Measurements from ENCODE around the gene ARHGAP22. TPM values are rescaled to one million over a fixed set of nuclear protein-coding genes. Genes with fewer than 3 reads are reported as not detected.
A peak's percentile ranks its signal among the peaks of the same experiment; 100 is the strongest.

ARHGAP22 gene
- total RNA-seq, 1 donor from 2014 or later: 64.5 TPM

DNA sequence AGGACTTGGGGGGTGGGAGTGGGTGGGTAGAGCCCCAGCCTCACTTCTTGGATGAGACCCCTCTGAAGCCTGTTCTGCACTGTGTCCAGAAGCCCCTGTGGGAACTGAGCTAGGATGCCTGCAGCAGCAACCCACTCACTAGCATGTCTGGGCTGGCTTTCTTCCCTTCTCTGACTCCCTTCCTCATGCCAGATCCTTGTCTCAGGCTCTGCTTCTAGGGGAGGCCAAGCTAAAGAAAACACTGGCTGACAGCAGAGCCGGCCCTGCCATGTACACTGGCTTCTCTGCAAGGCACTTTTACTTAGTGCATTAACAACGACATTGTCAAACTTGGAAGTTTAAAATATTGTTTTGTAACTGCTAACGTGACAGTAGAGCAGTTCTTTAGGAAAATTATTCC is 50.2 kb downstream of the ARHGAP22 start:
- DNase-seq (ENCODE audit: extremely low read depth, low read depth, low spot score): no peak

DNA sequence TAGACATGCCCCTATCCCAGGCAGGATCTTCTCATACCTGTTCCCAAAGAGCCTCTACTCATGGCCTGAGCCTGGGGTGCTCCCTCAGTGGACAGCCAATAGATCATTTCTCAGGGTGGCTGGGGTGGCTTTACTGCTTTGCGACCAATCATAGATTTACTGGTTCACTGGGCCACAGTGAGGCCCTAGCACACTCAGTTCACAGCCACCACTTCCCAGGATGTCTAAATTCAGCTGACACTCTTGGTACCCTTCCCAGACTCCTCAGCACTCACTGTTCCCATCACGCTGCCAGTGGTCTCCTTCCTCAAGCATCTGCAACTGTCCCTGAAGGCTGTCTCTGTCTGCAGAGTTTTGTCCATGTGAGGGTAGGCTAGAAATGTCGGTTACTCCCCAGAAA is 50.6 kb downstream of the ARHGAP22 start:
- no peak for DNase-seq (ENCODE audit: extremely low read depth, low read depth, low spot score)

DNA sequence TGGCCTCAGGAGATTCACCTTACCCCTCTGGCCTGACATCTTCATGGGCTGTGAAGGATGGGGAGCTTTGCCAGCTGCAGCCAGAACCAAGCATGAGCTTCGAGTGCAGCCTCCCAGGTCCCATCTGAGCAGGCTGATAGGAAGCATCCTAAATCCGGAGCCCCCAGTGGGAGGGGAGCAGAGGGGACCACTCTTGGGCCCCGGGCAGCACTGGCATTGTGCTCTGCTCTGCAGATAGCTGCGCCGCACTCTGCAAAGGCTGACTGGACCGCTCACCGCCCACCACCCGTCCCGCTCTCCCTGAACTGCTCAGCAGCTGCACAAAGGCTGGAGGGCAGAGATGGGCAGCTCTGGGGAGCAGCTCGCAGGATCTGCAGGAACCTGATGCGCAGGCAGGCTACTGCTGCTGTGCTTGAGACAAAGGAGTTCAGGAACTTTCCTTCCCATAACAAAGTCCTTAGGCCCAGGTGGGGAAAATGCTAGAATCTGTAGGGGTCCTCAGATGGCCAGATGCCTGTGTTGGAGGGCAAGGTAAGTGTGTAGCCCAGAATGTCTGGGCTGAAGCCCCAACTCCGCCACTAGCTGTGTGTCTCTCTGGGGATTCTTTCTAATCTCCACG is 51.8 kb downstream of the ARHGAP22 start:
- DNase-seq (ENCODE audit: extremely low read depth, low read depth, low spot score): no peak

DNA sequence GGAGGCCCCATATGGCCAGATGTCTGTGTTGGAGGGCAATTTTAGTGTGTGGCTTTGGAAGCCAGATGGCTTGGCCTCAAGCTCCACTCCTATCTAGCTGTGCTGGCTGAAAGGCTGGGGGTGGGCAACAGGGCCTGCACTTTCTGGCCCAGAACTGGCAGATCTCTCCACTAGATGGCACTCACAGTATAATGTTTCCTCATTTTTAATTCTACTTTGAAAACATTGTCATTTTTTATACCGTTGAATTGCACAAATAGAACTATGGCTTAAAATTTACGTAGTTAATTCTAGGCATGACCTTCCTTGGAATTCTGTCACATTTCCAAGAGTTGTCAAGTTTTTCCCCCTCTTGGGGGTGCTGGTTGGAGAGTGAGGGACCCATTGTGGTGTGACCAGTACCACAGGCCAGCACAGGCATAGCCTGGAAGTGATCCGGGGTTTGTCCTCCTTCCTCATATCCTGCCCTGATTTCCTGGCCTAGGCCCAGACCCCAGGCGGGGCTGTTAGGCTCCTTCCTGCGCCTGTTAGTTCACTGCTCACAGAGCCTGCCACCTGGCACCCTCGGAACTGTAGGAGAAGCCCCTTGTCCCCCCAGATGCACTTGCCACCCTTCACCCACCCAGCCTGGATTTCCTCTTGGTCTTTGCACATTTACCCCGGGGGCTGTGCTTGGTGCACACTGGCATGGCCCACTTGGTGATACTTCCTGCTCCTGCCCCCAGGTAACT is 52.8 kb downstream of the ARHGAP22 start:
- peak; percentile 36 for DNase-seq (ENCODE audit: extremely low read depth, low read depth, low spot score)

DNA sequence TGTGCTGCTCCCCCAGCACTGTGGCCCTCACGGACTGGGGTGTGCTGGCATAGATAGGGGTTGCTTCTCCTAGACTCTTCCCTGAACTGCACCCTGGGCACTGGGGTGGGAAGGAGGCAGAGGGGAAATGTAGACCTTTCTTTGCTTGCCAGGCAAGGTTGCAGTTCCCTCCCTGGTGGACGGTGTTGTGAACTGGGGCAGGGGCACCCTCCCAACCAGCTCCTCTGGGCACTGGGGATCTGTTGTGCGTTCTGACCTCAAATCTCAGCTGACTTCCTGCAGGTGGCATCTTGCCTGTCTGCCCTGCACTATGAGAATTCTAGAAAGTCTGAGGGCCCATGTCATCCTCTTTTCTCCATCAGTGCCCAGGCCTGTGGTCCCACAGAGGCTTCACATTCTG is 53.9 kb downstream of the ARHGAP22 start:
- DNase-seq (ENCODE audit: extremely low read depth, low read depth, low spot score): no peak

DNA sequence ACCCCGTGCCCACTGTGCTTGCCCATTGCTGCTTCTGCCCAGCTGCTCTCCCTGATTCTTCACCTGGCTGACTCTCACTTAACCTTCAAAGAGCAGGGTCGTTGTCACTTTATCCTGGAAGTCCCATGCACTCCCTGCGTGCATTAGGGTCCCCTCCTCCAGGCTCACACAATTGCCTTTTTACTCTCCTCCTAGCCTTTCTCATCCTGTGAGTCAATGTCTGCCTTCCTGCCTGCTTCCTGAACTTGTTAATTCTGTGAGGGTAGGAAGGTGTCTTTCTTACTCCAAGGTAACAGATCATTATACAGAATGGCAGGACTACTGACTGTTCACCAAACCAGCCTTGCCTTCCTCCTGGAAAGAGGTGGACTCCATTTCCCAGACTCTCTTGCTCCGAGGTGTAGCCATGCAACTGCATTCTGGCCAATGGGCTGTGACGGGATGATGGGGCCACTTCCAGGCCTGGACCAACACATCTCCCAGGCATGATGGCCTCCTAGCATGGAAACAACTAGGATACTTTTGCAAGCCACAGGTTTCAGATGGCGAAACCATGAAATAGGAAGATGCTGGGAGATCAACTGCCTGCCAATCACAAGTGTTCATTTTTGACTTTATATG is 54.7 kb downstream of the ARHGAP22 start:
- DNase-seq (ENCODE audit: extremely low read depth, low read depth, low spot score): peak; percentile 1

DNA sequence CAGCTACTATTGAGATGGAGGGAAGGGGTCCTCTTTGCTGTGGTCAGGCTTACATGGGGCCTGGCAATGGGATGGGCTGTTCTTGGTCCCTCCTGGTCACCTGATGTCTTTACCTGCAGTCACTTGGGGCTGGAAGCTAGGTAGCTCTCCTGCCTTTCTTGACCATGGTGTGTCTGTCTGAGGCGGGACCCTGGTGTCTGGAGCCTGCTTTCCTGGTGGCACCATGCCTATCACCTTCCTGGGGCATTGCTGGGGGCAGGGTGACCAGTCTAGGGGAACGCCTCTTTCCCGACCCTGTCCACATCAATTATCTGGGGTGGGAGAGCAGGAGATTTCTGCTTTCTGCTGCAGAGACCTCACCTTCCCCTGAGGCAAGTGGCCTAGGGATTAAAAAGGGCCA is 55.6 kb downstream of the ARHGAP22 start:
- DNase-seq (ENCODE audit: extremely low read depth, low read depth, low spot score): no peak

DNA sequence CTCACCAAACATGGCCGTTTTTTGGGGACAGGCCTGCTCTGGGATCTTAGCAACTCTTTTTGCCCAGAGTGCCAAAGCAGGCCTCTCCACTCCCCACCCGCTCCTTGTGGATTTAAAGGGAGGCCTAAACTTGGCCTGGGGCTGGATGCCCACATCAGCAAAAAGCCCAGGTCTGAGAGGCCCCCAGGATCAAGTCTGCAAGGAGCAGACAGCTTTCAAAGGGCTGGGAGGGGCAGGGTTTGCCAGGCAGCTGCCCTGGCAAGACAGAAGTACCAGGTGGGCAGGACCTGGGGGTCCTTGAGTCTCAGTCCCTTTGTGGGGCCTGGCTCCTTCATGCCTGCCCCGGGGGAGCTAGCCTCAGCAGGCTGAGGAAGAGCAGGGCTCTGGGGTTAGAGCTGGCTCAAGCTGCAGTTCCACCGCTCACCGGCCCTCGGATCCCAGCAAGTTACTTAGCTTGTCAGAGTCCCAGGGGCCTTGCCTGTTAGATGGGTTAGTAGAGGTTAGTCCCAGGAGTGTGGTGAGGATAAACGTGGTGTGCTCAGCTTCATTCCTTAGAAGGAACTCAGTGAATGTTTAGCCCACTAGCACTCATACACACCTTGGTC is 56.2 kb downstream of the ARHGAP22 start:
- DNase-seq (ENCODE audit: extremely low read depth, low read depth, low spot score): no peak

DNA sequence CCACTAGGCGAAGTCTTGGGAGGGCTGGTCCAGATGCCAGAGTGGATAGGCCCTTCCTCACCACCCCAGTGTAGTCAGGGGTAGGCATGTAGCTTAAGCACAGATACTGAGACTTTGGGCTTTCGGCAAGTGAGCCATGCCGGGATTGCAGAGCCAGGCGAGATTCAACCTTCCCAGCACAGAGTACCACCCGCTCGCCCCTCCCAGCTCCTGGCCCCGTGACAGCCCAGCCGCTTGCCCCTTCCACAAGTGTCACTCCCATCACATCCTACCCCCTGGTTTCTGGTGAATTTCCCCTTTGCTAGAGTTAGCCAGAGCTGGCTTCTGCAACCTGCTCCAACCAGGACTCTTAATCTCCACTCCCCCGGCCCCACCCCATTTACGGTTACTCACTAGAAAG is 56.9 kb downstream of the ARHGAP22 start:
- no peak for DNase-seq (ENCODE audit: extremely low read depth, low read depth, low spot score)

DNA sequence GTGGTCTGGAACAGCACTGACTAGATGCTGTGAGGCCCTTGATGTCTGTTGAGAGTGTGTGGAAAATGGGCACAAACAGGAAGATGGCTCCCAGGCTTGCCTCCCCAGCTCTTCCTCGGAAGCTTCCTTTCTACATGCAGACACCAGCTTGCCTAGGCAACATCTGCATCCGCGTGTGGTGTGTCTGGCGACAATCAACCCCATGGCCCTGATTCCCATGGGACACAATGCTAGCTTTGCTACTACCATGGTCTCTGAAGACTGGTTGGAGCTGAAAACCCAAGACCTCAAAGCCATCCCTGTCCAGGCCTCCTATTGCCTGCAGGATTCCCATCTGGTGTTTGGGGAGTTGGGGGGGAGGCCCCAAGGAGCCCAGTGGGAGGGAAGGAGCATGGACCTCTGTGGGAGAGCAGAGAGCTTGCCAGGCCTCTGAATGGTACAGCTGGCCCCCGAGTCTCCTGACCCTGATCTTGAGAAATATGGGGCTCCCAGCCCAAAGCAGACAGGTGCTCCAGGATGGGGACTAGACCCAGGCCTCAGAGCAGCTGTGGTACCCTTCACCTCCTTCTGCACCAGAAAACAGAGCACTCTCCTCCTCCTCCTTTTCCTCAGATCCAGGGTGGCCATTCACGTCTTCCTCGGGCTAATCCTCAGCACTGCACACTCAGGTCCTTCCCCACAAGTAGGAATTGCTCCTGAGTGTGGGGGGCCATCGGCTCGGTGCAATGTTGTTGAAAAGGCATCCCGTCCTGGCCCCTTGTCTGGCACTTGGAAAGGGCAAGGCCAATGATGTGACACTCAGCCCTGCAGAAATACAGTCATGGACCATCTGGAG is 57.6 kb downstream of the ARHGAP22 start:
- DNase-seq (ENCODE audit: extremely low read depth, low read depth, low spot score): no peak

DNA sequence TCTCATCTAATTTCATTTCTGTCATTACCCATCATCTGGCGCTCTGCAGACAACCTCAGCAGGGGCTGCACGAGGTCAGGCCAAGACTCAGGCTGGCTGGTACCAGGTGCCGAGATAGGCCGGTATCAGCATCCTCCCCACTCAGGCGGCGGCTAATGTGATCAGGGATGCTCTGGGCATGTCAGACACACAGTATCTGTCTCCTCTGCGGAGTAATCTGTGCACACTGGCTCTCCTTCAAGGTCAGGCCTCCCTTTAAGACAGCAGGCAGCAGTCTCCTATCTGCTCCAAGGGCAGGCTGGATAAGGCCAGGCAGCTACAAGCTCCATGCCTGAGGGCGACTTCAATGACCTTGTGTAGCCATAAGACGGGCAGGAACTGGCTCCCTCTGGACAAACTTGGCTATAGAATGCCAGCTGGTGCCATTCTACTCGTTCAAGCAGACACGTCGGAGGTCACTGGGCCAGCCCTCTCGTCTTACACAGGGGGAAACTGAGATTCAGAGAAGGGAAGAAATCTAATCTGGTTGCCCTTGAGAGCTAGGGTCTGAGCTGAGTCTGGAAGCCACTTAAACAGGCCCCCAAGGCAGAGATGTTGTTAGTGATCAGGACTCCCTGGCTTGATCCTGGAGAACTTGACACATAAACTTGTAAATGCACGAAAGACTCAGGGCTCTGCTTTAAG is 59.3 kb downstream of the ARHGAP22 start:
- no peak for DNase-seq (ENCODE audit: extremely low read depth, low read depth, low spot score)

DNA sequence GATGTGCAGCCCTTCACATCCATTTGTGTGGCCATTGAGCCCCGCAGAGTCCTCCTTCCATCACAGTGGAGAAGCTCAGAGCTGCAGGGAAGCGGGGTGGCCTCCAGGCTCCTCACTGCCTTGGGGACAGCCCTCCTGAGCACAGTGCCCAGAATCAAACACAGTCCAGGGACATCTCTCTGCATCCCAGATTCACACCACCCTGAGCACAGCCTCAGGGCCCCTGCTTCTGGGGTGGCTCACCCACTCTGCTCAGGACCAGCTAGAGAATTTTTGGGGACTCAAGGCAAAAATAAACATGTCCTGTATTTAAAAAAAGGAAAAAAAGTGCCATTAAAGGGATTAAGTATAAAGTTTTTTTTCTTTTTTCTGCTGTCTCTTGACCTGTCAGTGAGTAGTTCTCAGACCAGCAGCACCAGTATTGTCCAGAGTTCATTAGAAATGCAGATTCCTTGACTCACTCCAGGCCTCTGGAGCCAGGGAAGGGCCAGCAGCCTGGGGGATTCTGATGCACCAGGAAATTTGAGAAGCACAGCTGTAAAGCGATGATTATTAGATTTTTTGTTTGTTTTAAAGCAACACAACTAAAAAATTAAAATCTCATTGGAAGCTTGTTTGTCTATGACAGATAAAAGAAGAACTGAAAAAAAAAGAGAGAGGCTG is 61.6 kb downstream of the ARHGAP22 start:
- no peak for DNase-seq (ENCODE audit: extremely low read depth, low read depth, low spot score)

DNA sequence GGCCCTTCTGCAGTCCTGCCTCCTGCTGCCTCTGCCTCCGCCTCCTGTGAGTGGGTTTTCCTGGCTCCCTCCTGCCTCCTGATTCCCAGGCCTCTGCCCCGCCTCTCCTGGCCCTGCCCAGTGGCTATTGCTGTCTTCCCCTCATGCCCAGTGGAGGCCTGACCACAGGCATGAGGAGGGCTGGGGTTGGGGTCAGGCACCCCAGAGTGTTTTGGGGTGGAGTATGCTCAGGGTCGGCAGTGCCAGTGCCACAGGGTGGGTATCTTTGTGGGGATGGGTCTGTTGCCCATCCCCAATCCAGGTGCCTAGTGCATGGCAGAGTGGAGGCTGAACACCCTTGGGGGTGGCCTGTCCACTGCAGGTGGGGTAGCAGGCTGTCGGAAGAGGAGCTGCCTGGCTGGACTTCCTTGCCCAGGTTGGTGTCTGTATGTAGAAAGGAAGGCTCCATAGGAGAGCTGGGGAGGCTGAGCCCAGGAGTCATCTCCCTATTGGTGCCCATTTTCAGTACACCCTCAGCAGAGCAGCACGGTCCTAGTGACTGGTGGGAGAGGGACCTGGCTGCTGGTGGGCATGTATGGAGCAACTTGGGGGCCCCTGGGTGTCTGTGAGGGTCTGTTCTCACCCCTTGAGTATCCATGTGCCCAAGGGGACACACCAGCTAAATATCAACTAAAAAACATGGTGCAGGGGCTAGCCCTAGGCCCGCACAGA is 62.2 kb downstream of the ARHGAP22 start:
- DNase-seq (ENCODE audit: extremely low read depth, low read depth, low spot score): no peak

DNA sequence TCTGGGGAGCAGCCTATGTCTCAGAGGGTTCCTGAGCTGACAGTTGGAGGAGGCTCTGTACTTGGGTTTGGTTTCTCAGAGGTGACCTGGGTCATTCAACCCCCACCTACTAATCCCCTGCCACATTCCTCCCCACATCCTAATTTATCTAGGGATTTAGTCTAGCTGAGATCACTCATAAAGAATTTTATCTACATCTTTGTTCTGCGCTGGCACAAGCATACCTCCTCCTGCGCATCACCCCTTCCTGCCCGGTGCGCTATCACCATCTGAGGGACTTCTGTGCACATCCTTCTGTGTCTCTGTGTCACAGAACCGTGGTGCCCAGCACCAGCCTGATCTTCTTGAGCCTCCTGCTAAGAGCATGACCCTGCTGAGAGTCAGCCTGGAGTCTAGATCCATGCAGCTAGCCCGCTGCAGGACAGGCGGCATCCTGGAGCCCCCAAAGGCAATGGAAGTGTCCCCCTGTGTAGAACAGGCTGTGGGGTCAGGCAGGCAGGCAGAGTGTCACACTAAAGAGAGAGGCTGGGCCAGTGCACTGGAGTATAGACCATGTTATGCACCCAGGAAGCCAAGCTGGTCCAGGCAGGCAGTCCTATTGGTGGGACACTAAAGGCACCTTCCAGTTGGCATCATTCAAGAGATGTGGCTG is 63.6 kb downstream of the ARHGAP22 start:
- no peak for DNase-seq (ENCODE audit: extremely low read depth, low read depth, low spot score)

DNA sequence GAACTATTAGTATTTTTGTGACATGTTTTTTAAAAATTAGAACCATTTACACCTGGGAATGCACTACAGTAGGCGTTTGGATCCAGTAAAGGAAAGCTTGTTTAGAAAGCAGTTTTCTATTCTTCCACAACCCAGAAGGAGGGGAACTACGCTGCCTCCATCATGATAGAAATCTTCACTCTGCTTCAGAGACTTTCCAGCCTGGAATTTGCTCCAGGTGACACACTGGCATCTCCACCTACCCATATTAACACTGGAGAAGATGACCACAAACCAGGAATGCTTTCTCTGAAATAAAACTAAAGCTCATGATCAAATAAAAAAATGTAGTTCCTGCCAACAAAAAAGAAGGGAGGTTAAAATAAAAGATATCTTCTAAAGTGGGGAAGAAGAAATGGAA is 66.3 kb downstream of the ARHGAP22 start:
- DNase-seq (ENCODE audit: extremely low read depth, low read depth, low spot score): no peak

DNA sequence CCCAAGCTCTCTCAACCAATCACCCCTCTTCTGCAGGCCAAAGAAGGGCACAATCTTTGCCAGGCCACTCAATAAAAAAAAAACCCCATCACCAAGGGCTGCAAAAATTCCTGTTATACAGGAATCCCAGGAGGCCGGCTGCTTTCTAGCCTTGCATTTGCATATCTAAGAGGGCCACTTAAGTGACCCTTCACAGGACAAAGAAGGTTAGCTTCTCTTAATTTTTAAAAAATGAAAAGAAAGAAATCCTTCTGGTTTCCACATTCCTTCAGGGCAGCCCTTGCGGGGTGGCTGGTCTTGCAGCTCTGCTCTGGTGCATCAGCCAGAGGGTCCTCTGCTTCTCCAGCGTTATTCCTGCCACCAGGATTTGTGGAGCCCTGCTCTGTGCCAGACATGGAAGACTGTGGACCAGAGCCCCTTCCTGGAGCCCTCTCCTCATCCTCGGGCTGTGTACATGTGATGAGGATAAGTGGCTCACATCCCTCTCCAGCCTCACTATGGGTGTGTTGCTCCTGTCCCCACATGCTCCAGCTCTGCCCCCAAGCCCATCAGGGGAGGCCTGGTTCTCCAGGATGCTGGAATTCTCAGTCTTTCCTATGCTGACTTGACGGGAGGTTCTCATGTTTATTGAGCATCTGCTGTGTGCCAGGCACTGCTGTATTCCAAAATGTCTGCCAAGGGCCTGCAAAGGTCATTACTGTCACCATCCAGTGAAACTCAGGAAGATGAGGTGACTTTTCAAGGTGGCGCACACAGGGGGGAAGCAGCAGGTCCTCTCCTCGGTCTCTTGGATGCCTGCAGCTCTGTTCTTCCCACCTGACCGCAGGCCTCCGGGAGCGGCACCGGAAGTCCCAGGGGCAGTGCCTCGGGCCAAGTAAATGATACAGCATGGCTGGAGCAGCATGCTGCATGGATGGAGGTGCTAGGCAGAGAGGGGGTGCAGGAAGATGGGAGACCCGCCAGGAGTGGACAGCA is 67.7 kb downstream of the ARHGAP22 start:
- no peak for DNase-seq (ENCODE audit: extremely low read depth, low read depth, low spot score)

DNA sequence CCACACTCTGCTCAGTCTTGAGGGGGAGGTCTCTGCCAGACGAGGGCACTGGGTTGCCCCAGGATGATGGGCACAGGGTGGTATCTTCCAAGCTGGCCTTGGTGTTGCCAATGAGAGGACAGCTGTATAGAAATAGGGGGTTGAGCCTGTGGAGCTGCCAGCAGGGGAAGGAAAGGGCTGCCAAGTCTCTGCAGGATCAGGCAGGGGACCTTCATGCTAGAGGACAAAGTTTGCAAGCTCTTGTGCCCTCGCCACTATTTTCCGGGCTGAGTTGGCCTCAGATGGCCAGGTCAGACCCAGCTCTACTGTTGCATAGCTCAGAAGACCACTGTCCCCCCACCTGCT is 68.7 kb downstream of the ARHGAP22 start:
- no peak for DNase-seq (ENCODE audit: extremely low read depth, low read depth, low spot score)
